ENCODE measurements around the gene ZNF74.

The ZNF74 gene

GRCh38 chr22:20422271-20423007 lies 28.5 kb downstream of the ZNF74 start:
- FAIRE-seq: no peak

GRCh38 chr22:20423008-20423905 lies 29.3 kb downstream of the ZNF74 start:
- FAIRE-seq: no peak

- FAIRE-seq: no peak
Observed at GRCh38 chr22:20423906-20424551, 30.1 kb downstream of the ZNF74 start.

GRCh38 chr22:20424568-20424931 lies 30.6 kb downstream of the ZNF74 start:
- FAIRE-seq: no peak

- no peak for FAIRE-seq
Observed at GRCh38 chr22:20424932-20425565, 31.1 kb downstream of the ZNF74 start.

- FAIRE-seq: no peak
Observed at GRCh38 chr22:20425566-20426258, 31.8 kb downstream of the ZNF74 start.

- no peak for FAIRE-seq
Observed at GRCh38 chr22:20426259-20426615, 32.3 kb downstream of the ZNF74 start.

- no peak for FAIRE-seq
Observed at GRCh38 chr22:20427104-20427944, 33.4 kb downstream of the ZNF74 start.

GRCh38 chr22:20427945-20428417 lies 34.0 kb downstream of the ZNF74 start:
- FAIRE-seq: no peak

GRCh38 chr22:20428496-20429253 lies 34.7 kb downstream of the ZNF74 start:
- no peak for FAIRE-seq

- no peak for FAIRE-seq
Observed at GRCh38 chr22:20429254-20430100, 35.5 kb downstream of the ZNF74 start.

GRCh38 chr22:20430101-20430719 lies 36.3 kb downstream of the ZNF74 start:
- FAIRE-seq: no peak

- no peak for FAIRE-seq
Observed at GRCh38 chr22:20430720-20431510, 37.0 kb downstream of the ZNF74 start.

GRCh38 chr22:20431511-20432192 lies 37.7 kb downstream of the ZNF74 start:
- no peak for FAIRE-seq

GRCh38 chr22:20432244-20432686 lies 38.3 kb downstream of the ZNF74 start:
- no peak for FAIRE-seq

- FAIRE-seq: no peak
Observed at GRCh38 chr22:20433191-20433590, 39.2 kb downstream of the ZNF74 start.

- no peak for FAIRE-seq
Observed at GRCh38 chr22:20433686-20434241, 39.8 kb downstream of the ZNF74 start.
